ENCODE data around the gene GAL3ST2. TPM values are rescaled to one million over a fixed set of nuclear protein-coding genes. Genes with fewer than 3 reads are reported as not detected.
A peak's percentile ranks its signal among the peaks of the same experiment; 100 is the strongest.

The GAL3ST2 gene
- total RNA-seq, 1 donor from 2014 or later, result not detected

DNA sequence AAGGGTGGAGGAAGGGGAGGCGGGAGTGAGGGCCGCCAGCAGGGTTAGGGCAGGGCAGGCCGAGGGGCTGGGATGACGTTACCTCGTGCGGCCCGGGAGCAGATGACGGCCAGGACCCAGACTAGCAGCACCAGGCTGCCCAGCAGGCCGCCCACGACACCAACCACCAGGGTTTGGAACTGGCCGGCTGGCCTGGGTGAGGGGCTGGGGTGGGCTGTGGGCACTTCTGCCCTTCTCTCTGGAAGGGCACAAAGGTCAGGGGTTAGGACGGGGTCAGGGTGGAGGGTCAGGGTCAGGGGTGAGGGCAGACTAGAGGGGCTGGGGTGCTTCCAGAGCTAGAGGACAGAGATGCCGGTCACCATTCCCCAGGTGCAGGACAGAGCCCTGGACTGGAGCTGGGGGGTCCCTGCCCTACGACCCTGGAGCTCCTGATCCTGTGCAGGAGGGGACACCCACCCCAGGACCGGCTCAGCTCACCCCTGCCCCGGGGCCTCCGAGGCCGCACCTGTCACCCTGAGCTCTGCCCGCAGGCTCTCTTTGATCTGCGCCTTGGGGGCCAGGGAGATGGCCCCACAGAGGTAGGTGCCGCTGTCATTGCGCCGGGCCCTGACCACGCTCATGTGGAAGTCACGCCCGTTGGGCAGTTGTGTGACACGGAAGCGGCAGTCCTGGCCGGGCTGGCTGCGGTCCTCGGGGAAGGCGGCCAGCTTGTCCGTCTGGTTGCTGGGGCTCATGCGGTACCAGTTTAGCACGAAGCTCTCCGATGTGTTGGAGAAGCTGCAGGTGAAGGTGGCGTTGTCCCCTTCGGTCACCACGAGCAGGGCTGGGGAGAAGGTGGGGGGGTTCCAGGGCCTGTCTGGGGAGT is 75.7 kb downstream of the GAL3ST2 start:
- Mint-ChIP-seq H3K27ac (ENCODE audit: unreplicated experiment) (peak overlapping the region; percentile 18), H3K27me3 (ENCODE audit: low read depth, unreplicated experiment) (peaks cover 14% of the 10 kb centered on the region), H3K9me3 (ENCODE audit: unreplicated experiment) (no peaks in the 10 kb centered on the region), H3K4me3 (ENCODE audit: unreplicated experiment) (no peak overlapping the region), H3K36me3 (ENCODE audit: low read depth, unreplicated experiment) (no peaks in the 10 kb centered on the region), H3K4me1 (ENCODE audit: low read depth, unreplicated experiment) (no peaks in the 10 kb centered on the region)
- Histone ChIP-seq H3K27me3 (ENCODE audit: insufficient read depth, low read length) (no peaks in the 10 kb centered on the region), H4K20me1 (ENCODE audit: insufficient read depth, low read length) (no peaks in the 10 kb centered on the region), H3K27ac (ENCODE audit: low read depth, low read length) (no peak overlapping the region), H3K9me3 (ENCODE audit: insufficient read depth, low read depth, low read length) (no peaks in the 10 kb centered on the region), H3K4me1 (ENCODE audit: insufficient read depth, low read length) (peaks cover 9% of the 10 kb centered on the region), H2AFZ (ENCODE audit: low read depth, low read length) (no peak overlapping the region), H3K4me3 (ENCODE audit: insufficient read depth, low read depth, low read length) (no peak overlapping the region), H3K79me2 (ENCODE audit: insufficient read depth, low read length) (no peaks in the 10 kb centered on the region), H3K4me2 (ENCODE audit: low read length) (no peak overlapping the region), H3K9ac (ENCODE audit: low read length) (no peak overlapping the region), H3K36me3 (ENCODE audit: insufficient read depth, low read length) (no peaks in the 10 kb centered on the region)
- TF ChIP-seq EZH2 (IDR thresholded peaks at IDR 0.05; ENCODE audit: insufficient read depth, low read length), result no peak
- TF ChIP-seq, protein P1, sequence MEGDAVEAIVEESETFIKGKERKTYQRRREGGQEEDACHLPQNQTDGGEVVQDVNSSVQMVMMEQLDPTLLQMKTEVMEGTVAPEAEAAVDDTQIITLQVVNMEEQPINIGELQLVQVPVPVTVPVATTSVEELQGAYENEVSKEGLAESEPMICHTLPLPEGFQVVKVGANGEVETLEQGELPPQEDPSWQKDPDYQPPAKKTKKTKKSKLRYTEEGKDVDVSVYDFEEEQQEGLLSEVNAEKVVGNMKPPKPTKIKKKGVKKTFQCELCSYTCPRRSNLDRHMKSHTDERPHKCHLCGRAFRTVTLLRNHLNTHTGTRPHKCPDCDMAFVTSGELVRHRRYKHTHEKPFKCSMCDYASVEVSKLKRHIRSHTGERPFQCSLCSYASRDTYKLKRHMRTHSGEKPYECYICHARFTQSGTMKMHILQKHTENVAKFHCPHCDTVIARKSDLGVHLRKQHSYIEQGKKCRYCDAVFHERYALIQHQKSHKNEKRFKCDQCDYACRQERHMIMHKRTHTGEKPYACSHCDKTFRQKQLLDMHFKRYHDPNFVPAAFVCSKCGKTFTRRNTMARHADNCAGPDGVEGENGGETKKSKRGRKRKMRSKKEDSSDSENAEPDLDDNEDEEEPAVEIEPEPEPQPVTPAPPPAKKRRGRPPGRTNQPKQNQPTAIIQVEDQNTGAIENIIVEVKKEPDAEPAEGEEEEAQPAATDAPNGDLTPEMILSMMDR (IDR thresholded peaks at IDR 0.05; ENCODE audit: insufficient read depth, low read depth, low read length), result no peak
- DNase-seq (ENCODE audit: low read depth) (no peak), FAIRE-seq (no peak)

DNA sequence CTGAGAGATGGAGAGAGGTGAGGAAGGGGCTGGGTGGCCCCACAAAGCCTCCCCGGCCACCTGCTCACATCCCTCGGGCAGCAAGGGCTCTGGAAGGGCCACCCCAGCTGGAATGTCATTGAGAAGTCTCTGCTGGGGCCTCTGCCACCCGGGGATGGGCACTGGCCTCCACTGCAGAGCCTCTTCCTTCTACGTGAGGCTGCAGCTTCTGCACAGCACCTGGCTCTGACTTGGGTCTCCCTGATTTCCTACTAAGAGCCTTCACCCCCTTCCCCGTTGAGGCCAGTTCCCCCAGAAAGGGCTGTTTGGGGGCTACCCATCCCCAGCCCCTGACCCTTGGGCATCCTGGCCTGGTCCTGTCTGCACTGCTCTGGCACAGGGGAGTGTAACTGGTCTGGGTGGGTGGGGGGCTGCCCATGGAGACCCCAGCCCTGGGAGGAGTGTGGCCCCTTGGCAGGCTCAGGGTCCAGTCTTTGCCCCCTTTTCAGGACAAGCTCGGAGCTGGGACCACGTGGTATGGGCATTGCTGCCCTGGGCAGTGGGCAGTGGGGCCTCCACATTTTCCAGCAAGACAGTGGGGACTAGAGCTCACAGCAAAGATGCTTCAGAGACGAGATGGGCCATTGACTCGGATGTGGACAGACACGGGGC is 76.5 kb downstream of the GAL3ST2 start:
- no peak overlapping the region for H3K4me3 Mint-ChIP-seq (ENCODE audit: unreplicated experiment)
- H3K27me3 Mint-ChIP-seq (ENCODE audit: low read depth, unreplicated experiment), result peaks cover 15% of the 10 kb centered on the region
- no peaks in the 10 kb centered on the region for H3K27me3 ChIP-seq (ENCODE audit: insufficient read depth, low read length)
- H3K27ac ChIP-seq (ENCODE audit: low read depth, low read length), result no peak overlapping the region
- H3K9me3 Mint-ChIP-seq (ENCODE audit: unreplicated experiment), result no peaks in the 10 kb centered on the region
- H3K9me3 ChIP-seq (ENCODE audit: insufficient read depth, low read depth, low read length), result no peaks in the 10 kb centered on the region
- DNase-seq (ENCODE audit: low read depth) (no peak), FAIRE-seq (no peak)
- H4K20me1 ChIP-seq (ENCODE audit: insufficient read depth, low read length), result no peaks in the 10 kb centered on the region
- H2AFZ ChIP-seq (ENCODE audit: low read depth, low read length), result no peak overlapping the region
- no peaks in the 10 kb centered on the region for H3K36me3 Mint-ChIP-seq (ENCODE audit: low read depth, unreplicated experiment)
- no peak overlapping the region for H3K4me2 ChIP-seq (ENCODE audit: low read length)
- no peaks in the 10 kb centered on the region for H3K4me1 Mint-ChIP-seq (ENCODE audit: low read depth, unreplicated experiment)
- peaks cover 9% of the 10 kb centered on the region for H3K4me1 ChIP-seq (ENCODE audit: insufficient read depth, low read length)
- no peak for TF ChIP-seq EZH2 (IDR thresholded peaks at IDR 0.05; ENCODE audit: insufficient read depth, low read length)
- TF ChIP-seq, protein P1 (IDR thresholded peaks at IDR 0.05; ENCODE audit: insufficient read depth, low read depth, low read length), result no peak
- H3K27ac Mint-ChIP-seq (ENCODE audit: unreplicated experiment), result peak overlapping the region; percentile 18
- no peaks in the 10 kb centered on the region for H3K79me2 ChIP-seq (ENCODE audit: insufficient read depth, low read length)
- H3K9ac ChIP-seq (ENCODE audit: low read length), result no peak overlapping the region
- H3K36me3 ChIP-seq (ENCODE audit: insufficient read depth, low read length), result no peaks in the 10 kb centered on the region
- no peak overlapping the region for H3K4me3 ChIP-seq (ENCODE audit: insufficient read depth, low read depth, low read length)

Other genes with a start within 250 kb of the GAL3ST2 start
- gene BOK, start 218.1 kb upstream of the GAL3ST2 start, total RNA-seq, result 64.2 and 64.9 TPM in 2 replicates
- 46.0 and 47.2 TPM in 2 replicates for gene THAP4, start 139.7 kb upstream of the GAL3ST2 start, total RNA-seq
- gene ATG4B, start 139.1 kb upstream of the GAL3ST2 start, total RNA-seq, result 75.4 and 83.2 TPM in 2 replicates
- gene DTYMK, start 90.0 kb upstream of the GAL3ST2 start, total RNA-seq, result 25.5 and 26.1 TPM in 2 replicates
- 15.8 and 19.7 TPM in 2 replicates for gene ING5, start 74.8 kb upstream of the GAL3ST2 start, total RNA-seq
- gene D2HGDH, start 42.2 kb upstream of the GAL3ST2 start, total RNA-seq, result 10.0 and 11.5 TPM in 2 replicates
- gene NEU4, start 32.4 kb downstream of the GAL3ST2 start, total RNA-seq, result 0.09 and 0.22 TPM in 2 replicates
- gene PDCD1, start 82.1 kb downstream of the GAL3ST2 start, total RNA-seq, result not detected in 2 replicates
- not detected in 2 replicates for gene RTP5, start 92.9 kb downstream of the GAL3ST2 start, total RNA-seq